ENCODE measurements around the gene ALG11.

DNA sequence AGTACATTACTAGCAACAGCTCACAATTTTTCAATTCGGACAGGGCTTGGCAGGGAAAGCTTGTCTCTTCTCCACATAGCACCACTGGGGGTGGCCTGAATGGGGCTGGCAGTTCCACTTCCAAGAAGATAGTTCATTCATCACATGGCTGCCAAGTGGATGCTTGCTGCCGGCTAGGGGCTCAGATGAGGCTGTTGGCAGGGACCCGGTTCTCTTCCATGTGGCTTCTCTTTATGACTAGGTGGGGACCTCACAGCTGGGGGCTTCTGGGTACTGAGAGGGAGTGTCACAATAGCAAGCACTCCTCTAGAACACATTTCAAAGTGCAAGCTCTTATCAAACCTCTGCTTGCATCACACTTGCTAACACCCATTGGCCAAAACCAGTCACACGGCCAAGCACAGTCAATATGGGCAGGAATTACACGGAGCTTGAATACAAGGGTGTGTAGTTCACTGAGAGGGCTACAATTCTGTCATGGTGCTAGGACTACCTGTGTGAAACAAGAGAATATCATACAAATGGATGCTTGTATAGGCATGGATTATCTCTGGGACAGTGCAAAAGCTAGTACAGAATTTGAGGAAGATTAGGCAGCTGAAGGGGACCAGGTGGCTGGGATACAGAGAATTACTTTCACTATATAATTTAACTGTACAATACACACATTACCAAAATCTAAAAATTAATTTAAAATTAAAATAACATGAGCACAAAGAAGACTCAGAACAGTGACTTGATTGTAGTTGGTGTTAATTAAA lies 33.2 kb upstream of the ALG11 start:
- TF ChIP-seq REST (IDR thresholded peaks at IDR 0.05) = peak; percentile 76
- TF ChIP-seq, protein P1, sequence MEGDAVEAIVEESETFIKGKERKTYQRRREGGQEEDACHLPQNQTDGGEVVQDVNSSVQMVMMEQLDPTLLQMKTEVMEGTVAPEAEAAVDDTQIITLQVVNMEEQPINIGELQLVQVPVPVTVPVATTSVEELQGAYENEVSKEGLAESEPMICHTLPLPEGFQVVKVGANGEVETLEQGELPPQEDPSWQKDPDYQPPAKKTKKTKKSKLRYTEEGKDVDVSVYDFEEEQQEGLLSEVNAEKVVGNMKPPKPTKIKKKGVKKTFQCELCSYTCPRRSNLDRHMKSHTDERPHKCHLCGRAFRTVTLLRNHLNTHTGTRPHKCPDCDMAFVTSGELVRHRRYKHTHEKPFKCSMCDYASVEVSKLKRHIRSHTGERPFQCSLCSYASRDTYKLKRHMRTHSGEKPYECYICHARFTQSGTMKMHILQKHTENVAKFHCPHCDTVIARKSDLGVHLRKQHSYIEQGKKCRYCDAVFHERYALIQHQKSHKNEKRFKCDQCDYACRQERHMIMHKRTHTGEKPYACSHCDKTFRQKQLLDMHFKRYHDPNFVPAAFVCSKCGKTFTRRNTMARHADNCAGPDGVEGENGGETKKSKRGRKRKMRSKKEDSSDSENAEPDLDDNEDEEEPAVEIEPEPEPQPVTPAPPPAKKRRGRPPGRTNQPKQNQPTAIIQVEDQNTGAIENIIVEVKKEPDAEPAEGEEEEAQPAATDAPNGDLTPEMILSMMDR (IDR thresholded peaks at IDR 0.05; ENCODE audit: low read depth, low read length, missing input control) = no peak
- peak in 1 of 2 donors; percentile 41 for TF ChIP-seq RAD21 (IDR thresholded peaks at IDR 0.05)
- TF ChIP-seq, protein P2, sequence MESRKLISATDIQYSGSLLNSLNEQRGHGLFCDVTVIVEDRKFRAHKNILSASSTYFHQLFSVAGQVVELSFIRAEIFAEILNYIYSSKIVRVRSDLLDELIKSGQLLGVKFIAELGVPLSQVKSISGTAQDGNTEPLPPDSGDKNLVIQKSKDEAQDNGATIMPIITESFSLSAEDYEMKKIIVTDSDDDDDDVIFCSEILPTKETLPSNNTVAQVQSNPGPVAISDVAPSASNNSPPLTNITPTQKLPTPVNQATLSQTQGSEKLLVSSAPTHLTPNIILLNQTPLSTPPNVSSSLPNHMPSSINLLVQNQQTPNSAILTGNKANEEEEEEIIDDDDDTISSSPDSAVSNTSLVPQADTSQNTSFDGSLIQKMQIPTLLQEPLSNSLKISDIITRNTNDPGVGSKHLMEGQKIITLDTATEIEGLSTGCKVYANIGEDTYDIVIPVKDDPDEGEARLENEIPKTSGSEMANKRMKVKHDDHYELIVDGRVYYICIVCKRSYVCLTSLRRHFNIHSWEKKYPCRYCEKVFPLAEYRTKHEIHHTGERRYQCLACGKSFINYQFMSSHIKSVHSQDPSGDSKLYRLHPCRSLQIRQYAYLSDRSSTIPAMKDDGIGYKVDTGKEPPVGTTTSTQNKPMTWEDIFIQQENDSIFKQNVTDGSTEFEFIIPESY (IDR thresholded peaks at IDR 0.05) = peak; percentile 42
- TF ChIP-seq, protein P3, sequence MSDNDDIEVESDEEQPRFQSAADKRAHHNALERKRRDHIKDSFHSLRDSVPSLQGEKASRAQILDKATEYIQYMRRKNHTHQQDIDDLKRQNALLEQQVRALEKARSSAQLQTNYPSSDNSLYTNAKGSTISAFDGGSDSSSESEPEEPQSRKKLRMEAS (IDR thresholded peaks at IDR 0.05) = peak; percentile 57
- TF ChIP-seq HNF4A (conservative IDR thresholded peaks at IDR 0.05) = peak; percentile 93
- peak; percentile 82 for TF ChIP-seq HNF4G (IDR thresholded peaks at IDR 0.05)
- TF ChIP-seq TAF1 (conservative IDR thresholded peaks at IDR 0.05) = no peak
- no peak for TF ChIP-seq EGR1 (IDR thresholded peaks at IDR 0.05; ENCODE audit: low read depth in 2 of 2)

All from liver (tissue), 3 donors.